GM21390 (cell line): Measurements from ENCODE around the gene KRT31.
"Not testable (repeated sequence)": the region's sequence is repeated elsewhere in the genome, so short reads cannot be mapped to it uniquely, and the experiment has no call there.

Experiments used
- ATAC-seq: cut with Tn5 transposase; IDR thresholded peaks from one replicate; pipeline ENCODE4 v1.9.1; 2021; ENCODE audit not compliant: unreplicated experiment

The KRT31 gene

DNA sequence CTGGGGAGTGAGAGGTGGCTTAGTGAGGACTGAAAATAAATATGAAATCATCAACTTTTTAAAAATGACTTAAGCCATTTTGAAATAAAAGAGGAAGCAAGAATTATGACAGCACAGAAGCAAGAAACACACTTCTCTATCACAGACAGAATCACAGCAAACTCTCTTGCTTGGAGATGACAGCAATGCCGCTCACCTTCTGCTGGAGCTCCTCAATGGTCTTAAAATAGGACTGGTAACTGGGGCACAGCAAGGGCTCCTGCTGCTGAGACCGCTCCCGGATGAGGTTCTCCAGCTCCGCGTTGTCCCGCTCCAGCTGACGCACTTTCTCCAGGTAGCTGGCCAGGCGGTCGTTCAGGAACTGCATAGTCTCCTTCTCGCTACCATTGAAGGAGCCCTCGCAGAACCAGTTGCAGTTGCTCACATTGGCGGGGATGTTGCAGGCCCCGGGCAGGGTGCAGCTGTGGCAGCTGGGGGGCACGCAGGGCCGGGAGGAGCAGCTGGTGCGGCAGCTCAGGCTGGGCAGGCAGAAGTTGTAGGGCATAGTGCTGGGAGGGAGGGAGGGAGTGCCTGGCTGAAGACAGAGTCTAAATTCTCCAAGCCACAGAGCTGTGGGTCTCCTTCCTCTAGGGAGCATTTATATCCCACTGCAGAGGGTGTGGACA is at the start of gene KRT31:
KRT31 (minus strand) TSS at position 613 of the 665 bp plus-strand sequence; CDS start at position 544, 69 bp downstream.
- no peak for ATAC-seq

DNA sequence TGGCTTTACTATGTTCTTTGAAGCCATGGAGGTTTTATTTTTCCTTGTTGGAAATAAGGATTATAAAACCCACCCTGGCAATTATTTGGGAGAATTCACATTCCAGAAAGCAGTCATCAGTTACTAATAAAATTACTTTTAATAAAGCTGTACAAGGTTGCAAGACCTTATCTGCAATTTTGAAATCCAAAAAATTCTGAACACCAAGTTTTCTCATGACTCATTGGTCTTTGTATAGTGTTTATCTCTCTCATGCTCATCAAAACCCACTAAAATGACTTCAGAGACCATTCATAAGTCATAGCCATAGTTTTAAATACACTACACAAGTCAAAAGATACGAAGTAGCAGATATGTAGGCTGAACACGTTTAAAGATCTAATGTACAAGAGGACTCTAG is 49.4 kb upstream of the KRT31 start:
- no peak for ATAC-seq

DNA sequence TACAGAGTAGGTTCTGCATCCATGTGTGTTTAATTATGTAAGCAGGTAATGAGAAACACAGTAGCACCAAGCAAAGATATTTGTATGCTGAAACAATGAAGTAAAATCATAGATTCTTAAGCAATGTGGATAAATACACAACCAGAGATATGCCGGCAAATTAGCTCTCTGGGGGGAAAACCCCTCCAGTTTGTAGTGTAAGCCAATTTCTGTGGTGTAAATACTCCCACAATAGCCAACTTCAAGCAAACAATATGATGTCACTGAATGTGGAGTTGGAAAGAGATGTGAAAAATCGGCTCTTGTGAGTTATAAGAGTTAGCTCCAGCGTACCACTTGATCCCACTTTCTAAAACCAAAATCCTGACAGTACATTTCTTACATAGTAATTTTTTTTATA is 47.2 kb upstream of the KRT31 start:
- ATAC-seq = no peak

DNA sequence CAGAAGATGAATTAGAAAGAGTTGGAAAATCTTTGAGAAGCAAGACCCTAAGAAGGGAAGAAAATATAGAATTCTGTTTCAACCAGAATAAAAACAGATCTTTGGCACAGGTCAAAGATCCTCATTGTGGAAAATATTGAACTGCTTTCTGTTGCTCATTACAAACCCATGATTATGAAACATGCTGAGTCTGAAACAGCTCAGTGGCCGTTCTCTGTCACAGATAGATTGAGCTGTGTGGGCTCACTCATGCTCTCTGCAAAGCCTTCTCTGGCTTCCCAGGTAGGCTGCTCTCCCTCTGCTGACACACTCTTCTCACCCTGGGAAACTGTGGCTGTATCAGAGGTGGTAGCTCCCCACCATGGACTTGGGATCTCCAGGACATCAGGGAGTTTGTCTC is 46.8 kb upstream of the KRT31 start:
- ATAC-seq = no peak

DNA sequence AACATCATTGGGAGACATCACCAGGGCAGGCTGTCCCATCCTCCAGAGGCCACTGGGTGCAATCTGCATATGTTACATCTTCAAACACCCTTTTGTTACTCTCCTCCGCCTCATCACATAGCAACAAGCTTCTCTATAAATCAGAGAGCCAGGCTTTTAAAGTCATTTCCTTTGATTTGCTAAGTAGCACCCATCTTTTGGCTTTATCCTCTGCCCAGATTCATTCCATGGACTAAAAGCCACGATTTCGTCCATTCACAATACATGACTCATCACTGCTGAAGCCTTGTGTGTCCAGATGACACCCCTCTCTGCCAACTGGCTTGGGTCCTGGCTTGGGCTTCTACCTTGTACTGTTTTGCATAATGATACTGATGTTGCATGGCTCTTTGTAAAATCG is 45.3 kb upstream of the KRT31 start:
- ATAC-seq = no peak

DNA sequence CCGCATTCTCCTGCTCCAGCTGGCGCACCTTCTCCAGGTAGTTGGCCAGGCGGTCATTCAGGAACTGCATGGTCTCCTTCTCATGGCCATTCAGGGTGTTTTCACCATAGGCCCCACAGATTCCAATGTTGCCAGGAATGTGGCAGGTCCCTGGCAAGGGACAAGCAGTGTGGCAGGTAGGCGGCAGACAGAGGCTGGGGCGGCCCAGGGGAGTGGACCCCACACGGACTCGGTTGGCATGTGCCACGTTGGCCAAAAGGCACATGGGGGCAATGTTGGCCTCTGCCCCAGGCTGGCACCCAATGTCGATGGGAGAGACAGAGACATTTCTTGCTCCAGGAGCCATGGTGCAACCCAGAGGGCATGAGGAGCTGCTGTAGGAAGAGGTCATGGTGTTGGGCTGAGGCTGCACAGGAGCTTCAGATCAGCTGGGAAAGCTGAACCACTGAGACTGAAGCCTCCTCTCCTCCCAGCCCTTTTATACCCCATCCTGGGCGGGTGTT is 43.2 kb upstream of the KRT31 start, which contains the start of gene KRT38:
KRT38 (minus strand) TSS at position 453 of the 503 bp plus-strand sequence; CDS start at position 391, 62 bp downstream.
- no peak for ATAC-seq

DNA sequence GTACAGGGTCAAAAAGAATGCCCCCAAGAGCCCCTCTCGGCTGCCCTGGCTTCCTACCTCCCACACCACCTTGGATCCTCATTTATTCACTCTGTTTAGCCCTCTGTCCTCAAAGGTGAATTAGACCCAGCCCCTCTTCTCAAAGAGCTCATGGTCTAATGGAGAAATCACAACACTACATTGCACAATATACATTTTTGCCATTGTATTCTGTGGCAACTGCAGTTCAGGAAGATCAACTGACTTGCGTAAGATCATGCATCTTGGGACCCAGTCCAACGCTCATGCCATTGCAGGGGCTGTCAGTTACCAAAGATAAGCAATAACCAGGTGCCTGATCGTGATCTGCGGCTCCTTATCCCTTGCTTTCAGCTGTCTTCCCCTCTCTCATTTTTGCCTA is 42.0 kb upstream of the KRT31 start:
- ATAC-seq = no peak

DNA sequence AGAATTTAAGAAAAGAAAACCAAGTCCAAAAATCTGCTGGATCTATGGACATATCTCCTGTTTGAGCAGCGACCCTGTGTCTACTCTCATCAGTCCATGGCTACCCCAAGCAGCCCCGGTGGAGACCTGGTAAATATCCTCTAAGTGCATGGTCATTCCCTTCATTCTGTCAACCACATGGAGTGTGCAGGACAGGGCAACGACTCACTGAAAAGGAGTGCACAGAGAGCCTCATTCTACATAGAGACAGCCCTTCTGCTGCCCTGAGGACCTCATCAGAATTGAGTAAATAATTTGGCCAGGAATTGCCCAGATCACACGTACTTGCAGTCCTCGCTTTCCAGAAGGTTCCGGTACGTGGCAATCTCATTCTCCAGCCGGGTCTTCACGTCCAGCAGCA is 40.4 kb upstream of the KRT31 start:
- no peak for ATAC-seq

DNA sequence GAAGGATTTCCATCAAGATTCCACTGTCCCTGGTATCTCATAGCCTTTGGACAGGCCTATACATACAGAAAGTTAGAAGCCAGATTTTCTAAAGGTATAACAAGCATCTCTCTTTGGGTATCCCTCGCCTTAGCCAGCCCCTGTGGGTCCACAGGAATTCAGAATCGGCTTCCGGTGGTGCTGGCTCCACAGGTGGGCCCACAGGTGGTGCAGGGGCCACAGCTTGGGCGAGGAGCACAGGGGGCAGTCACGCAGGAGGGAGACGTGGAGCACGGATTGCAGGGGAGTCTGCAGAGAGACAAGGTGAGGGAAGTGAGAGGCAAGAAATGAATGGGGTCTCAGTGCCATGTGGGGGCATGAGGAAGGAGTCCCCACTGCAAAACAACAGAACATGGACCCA is 39.8 kb upstream of the KRT31 start:
- ATAC-seq = no peak

DNA sequence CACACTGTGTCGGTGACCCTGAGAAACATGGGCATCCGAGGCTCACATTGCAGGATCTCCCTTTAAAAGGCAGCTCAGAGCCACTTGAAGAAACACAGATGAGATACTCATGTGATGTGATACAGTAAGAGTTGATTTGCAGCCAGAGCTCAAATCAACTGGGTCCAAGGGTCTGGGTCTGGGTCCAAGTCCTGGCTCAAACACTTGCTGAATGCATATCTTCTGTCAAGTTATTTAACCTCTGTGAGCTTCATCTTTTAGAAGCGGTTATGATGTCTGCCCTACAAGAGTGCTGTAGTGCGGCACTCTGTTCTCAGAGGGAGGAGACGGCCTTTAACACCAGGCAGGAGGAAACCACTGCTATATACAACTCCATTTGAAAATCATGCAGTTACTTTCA is 37.0 kb upstream of the KRT31 start:
- ATAC-seq = no peak

DNA sequence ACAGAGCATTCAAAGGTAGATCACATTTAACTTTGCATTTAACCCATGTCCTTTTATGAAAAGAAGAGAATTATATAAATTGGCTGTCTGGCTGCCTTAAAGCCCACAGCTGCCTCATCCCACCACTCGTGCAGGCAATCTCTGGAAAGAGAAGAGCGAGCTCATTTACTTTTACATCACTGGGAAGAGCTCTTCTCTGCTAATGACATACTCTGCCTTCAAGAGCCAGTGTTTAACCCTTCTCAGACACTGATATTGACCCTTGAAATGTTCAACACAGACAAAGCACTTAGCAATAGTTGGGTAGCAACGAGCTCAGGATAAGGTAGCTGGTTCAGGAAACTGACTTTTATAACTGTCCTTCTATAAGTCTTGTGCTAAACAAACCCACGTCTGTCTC is 36.6 kb upstream of the KRT31 start:
- no peak for ATAC-seq

DNA sequence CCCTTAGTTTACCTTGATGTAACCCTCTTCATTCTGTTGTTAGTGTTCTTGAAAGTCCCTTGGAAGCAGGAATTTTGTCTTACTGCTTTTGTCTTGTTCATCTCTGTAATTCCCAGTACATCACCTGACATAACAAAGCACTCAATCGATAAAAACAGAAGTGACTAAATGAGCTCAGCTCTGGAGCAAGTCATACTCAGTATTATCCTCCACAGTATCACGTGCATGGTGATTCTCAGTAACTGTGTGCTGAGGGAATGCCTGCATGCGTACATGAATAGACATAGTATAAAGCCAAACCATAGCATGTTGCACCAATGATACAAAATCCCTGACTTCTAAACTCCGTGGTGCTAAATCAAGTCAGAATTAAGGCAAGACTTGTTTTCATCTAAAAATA is 36.2 kb upstream of the KRT31 start:
- ATAC-seq = no peak

DNA sequence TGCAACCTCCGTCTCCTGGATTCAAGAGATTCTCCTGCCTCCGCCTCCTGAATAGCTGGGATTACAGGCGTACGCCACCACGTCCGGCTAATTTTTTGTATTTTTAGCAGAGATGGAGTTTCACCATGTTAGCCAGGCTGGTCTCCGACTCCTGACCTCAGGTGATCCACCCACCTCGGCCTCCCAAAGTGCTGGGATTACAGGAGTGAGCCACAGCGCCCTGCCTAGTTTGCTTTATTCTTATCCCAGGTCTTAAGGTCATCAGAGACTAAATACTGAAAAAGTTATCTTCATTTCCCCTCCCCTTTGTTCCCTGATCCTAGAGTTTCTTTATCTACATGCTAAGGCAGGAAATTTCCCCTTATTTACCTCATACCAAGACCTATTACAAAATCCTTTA is 33.0 kb upstream of the KRT31 start:
- not testable (repeated sequence) for ATAC-seq

DNA sequence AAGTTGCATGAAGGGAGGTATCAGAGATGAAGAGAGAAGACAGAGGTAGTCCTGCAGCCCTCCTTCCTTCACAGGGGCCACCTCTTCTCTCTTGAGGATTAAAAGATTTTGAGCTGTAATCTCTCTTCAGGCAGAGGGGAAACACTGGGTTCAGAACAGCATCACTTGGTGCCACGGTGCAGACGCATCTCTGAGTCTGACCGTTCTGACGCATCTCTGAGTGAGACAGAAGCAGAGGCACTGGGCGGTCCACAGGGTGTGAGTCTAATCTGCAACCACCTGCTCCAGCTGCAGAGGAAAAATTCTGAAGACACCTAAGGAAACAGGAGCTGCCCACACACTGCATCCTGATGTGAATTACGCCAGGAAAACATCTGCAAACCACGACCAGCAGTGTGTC is 32.3 kb upstream of the KRT31 start:
- no peak for ATAC-seq

DNA sequence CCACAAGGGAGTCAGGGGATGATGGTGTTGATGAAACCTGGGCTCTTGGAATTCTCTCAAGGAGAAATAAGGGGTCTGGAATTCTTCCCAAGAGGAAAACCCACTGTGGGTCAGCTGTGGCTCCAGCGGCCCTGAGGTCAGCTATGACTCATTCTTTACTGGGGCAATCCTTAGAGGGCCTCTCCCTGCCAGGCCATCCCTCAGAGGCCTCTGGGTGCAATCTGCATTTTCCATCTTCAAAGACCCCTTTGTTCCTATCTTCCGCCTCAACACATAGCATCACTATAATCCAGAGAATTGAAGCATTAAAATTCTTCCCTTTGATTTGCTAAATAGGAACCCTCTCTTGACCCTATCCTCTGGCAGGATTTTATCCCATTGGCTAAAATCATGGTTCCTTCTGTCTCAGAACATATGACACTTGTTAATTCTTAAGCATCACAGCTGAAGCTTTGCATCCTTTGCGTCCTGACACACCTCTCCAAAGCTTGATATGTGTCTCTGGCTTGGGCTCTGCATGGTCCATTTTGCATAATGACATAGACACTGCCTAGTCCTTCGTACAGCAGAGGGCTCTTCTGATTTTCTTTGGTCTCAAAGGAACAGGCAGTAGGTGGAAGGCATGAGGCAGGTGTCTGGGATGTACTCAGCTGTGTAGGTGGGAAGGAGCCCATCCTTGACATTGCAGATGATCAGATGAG is 31.3 kb upstream of the KRT31 start:
- ATAC-seq = no peak

DNA sequence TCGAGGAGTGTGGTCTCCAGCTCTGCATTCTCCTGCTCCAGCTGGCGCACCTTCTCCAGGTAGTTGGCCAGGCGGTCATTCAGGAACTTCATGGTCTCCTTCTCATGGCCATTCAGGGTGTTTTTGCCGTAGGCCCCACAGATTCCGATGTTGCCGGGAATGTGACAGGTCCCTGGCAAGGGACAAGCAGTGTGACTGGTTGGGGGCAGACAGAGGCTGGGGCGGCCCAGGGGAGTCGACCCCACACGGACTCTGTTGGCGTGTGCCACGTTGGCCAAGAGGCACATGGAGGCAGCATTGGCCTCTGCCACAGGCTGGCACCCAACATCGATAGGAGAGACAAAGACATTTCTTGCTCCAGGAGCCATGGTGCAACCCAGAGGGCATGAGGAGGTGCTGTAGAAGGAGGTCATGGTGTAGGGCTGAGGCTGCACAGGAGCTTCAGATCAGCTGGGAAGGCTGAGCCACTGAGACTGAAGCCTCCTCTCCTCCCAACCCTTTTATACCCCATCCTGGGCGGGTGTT is 26.8 kb upstream of the KRT31 start, which contains the start of gene KRT37:
KRT37 (minus strand) TSS at position 475 of the 525 bp plus-strand sequence; CDS start at position 413, 62 bp downstream.
- ATAC-seq = no peak

DNA sequence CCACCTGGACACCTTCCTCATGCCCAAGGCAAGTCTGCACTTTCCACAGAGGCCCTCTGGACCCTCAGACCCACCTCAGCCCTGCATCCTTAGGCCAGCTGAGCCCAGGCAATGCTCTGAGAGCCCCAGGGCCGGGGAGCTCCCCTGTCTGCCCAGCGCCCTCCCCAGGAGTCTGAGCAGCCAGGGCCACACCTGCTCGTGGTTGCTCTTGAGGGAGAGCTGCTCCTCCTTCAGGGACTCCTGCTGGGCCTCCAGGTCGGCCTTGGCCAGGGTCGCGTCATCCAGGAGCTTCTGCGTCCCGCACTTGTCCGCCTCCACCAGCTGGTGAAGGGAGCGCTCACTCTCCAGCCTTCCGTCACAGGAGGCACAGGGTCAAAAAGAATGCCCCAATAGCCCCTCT is 25.2 kb upstream of the KRT31 start:
- ATAC-seq = not testable (repeated sequence)

DNA sequence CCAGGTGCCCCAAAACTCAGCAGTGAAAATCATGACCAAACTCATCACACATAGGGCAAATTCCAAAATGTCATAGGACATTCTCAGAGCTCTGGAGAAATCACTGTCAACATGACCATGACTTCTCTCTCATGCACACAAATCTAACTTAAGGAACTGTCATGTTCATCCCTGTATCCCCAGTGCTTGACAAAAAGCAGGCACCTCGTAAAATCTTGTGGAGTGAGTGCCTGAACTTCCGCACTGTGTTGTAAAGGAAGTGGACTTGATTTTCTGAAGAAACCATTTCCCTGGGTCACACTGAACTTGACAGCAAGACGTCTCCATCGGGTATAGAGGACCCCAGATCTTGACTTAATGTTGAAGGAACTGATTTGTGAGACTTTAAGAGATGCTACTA is 24.2 kb upstream of the KRT31 start:
- no peak for ATAC-seq

DNA sequence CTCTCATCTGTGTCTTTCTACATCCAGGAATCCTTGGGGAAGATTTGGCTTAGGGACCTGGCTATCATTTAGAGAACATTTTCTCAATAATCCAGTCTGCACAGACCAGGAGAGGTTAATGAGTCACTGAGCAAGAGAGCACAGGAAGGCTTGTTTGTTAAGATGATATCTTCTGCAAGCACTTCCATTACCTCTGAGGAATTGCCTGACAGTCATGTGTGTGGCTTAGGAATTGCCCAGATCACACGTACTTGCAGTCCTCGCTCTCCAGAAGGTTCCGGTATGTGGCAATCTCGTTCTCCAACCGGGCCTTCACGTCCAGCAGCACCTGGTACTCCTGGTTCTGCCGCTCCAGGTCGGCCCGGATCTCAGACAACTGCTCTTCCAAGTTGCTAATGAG is 23.7 kb upstream of the KRT31 start:
- ATAC-seq = no peak

DNA sequence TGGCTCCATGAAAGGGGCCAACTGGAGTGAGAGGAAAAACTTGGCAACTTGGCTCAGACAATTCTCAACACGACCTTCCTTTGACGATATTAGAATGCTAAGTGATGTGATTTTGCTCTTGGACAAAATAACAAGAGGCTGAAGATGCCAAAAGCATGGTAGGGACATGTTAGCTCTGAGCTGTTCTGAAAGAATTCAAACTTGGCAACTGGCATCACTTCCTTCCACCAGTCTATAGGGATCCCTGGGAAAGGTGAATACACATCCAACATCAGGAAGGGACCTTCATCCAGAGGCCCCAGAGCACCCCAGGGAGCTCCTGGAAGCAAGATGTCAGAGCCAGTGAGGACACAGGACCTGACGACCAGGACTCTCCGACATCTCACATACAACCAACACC is 22.7 kb upstream of the KRT31 start:
- ATAC-seq = no peak

DNA sequence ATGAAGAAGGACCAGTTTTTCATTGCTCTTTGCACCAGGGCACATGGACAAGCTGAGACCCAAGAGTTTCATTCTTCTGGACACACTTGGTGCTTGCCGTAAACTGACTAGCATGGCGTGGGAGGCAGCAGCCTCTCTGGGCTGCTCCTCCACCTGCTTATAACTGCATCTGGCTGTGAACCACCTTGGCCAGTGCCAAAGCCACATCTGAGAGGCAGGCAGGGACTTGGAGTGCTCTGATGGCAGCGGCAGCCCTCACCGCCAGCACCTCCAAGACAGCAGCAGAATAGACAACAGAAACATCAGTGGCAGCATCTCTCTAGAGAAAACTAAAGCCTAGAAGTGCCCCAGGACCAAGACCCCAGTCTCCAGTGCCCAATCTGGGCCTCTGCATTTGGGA is 22.3 kb upstream of the KRT31 start:
- ATAC-seq = no peak
